HG03108 (cell line): ENCODE results near the gene CFAP410.
"Not testable (repeated sequence)": the region's sequence is repeated elsewhere in the genome, so short reads cannot be mapped to it uniquely, and the experiment has no call there.

ENCODE experiments used
- ATAC-seq: cut with Tn5 transposase; IDR thresholded peaks from one replicate; pipeline ENCODE4 v1.9.1; 2021; ENCODE audit warnings: moderate library complexity; ENCODE audit not compliant: unreplicated experiment

The CFAP410 gene

GRCh38 chr21:44318489-44319285 is 20.5 kb downstream of the CFAP410 start:
- ATAC-seq = no peak

- ATAC-seq = no peak
These were observed 21.3 kb downstream of the CFAP410 start for GRCh38 chr21:44317871-44318270.

DNA sequence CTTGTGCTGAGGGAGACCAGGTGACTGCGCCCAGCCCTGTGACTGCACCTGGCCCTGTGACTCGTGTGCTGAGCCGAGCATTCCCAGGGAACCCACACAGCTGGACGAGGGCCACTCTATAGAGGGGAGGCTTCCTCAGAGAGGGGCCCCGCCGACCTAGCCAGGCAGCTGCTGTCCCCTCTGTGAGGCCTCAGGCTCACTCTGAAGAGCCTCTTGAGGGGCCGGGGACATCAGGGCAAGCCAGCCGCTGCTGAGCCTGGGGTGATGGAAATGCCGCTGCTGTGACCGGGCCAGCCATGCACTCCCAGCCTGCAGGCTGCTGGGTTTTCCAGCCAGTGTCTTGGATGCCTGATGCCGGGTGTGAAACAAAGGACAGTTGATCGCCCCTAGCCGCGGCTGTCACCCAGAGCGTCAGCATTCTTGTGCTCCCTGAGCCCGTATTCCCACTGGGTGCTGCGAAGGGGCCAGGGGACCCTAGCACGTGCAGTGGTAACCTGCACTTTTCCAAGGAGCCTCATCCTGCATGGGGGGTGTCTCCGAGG is 21.9 kb downstream of the CFAP410 start:
- no peak for ATAC-seq

- ATAC-seq = no peak
These were observed 22.8 kb downstream of the CFAP410 start for GRCh38 chr21:44316277-44316900.

- ATAC-seq = no peak
These were observed 23.4 kb downstream of the CFAP410 start for GRCh38 chr21:44315691-44316203.

- ATAC-seq = no peak
These were observed 24.6 kb downstream of the CFAP410 start for GRCh38 chr21:44314561-44314960.

- ATAC-seq = no peak
These were observed 25.1 kb downstream of the CFAP410 start for GRCh38 chr21:44314128-44314527.

DNA sequence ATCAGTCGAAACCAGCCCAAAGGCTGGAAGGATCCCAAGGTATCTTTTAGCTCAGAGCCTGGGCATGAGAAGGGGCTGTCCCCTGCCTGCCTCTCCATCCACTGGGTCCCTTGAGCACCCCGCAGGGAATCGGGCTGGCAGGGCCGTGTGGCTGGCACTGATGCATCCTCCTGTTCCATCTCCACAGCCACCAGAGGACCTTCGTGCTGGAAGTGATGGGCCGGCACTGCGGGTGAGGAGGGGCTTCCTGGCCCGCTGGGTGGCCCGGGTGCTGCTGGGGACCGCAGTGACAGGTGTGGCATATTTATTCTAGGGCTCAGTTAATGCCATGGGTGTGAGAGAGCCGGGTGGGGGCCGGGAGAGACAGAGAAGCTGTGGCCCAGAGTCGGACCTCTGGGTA is 25.7 kb downstream of the CFAP410 start:
- no peak for ATAC-seq

- no peak for ATAC-seq
These were observed 26.5 kb downstream of the CFAP410 start for GRCh38 chr21:44312716-44313115.

- no peak for ATAC-seq
These were observed 27.1 kb downstream of the CFAP410 start for GRCh38 chr21:44312089-44312488.

- ATAC-seq = no peak
These were observed 28.3 kb downstream of the CFAP410 start for GRCh38 chr21:44310628-44311507.

- ATAC-seq = no peak
These were observed 32.1 kb downstream of the CFAP410 start for GRCh38 chr21:44306936-44307704.

DNA sequence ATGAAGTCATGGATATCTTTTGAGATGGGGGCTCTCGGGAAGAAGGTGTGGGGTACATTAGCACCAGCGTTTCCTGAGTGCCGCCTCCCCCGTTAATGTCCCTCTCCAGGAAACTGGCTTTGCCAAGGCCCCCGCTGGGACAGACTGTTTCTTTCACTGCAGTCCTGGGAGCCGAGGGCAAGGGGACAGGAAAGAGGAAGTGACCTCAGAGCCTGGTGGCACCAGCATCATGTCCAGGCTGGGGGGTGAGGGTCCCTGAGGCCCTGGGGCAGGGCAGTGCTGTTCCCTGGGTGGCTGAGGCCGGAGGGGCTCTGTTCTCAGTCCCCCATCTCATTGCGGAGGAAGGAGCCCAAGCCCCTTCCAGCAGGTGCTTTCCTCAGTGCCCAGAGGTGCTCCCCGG is 33.5 kb downstream of the CFAP410 start:
- ATAC-seq = no peak

GRCh38 chr21:44304877-44305293 is 34.3 kb downstream of the CFAP410 start:
- no peak for ATAC-seq

GRCh38 chr21:44304011-44304616 is 35.1 kb downstream of the CFAP410 start:
- ATAC-seq = no peak

- ATAC-seq = no peak
These were observed 35.7 kb downstream of the CFAP410 start for GRCh38 chr21:44303490-44303981.

DNA sequence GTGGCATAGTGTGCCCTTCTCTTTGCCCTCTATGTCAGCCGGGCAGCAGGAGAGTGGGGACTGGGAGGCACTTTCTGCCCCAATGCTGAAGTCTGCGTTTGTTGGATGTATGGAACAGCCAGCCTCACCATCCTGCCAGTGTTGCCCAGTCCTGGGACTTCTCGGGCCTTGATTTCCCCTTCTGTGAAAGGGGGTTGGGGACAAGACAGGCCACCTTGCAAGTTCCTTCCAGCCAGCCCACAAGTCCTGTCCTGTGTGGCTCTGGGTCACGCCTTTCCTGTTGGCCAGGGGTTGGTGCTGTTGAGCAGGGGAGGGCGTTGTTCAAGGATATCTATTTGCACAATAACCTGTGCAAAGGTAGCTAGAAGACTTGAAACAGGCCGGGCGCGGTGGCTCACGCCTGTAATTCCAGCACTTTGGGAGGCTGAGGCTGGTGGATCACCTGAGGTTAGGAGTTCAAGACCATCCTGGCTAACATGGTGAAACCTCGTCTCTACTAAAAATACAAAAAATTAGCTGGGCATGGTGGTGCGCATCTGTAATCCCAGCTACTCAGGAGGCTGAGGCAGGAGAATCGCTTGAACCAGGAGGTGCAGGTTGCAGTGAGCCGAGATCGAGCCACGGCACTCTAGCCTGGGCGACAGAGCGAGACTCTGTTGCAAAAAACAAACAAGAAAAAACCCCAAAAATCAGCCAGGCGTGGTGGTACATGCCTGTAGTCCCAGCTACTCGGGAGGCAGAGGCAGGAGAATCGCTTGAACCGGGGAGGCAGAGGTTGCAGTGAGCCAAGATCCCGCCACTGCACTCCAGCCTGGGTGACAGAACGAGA is 36.4 kb downstream of the CFAP410 start:
- not testable (repeated sequence) for ATAC-seq

GRCh38 chr21:44301961-44302406 is 37.2 kb downstream of the CFAP410 start:
- ATAC-seq = no peak

- no peak for ATAC-seq
These were observed 38.0 kb downstream of the CFAP410 start for GRCh38 chr21:44301141-44301540.
